Naive B cell (primary cell): ENCODE data around the gene ITIH3. TPM values are rescaled to one million over a fixed set of nuclear protein-coding genes. Genes with fewer than 3 reads are reported as not detected.
A peak's percentile ranks its signal among the peaks of the same experiment; 100 is the strongest.
"Not testable (repeated sequence)": the region's sequence is repeated elsewhere in the genome, so short reads cannot be mapped to it uniquely, and the experiment has no call there.

Source experiments
- ATAC-seq, 2 donors: fragments of 150-1000 bp; cut with Tn5 transposase; 2 replicates each; pipeline ENCODE4 v1.10.0; 2021; ENCODE audit warnings: low read depth in 2 of 2, mild to moderate bottlenecking in 2 of 2, moderate library complexity in 2 of 2
- DNase-seq: peaks from one replicate; pipeline ENCODE4 v3.0.0; 2022
- H3K27ac Mint-ChIP-seq, 6 donors: one replicate each; pipeline ENCODE4 v1.8.0; 2020 to 2022; ENCODE audit warnings: mild to moderate bottlenecking in 6 of 6, mixed read lengths in 6 of 6, moderate library complexity in 5 of 6, inconsistent platforms in 2 of 6
- H3K27me3 Mint-ChIP-seq, 3 donors: one replicate each; pipeline ENCODE4 v1.8.0; 2021 to 2022; ENCODE audit warnings: mixed read lengths in 3 of 3, mild to moderate bottlenecking in 1 of 3
- H3K36me3 Mint-ChIP-seq, 2 donors: one replicate each; pipeline ENCODE4 v1.8.0; 2020 to 2022; ENCODE audit warnings: mixed read lengths in 2 of 2, inconsistent platforms in 1 of 2, mild to moderate bottlenecking in 1 of 2
- H3K4me1 Mint-ChIP-seq, 3 donors: one replicate each; pipeline ENCODE4 v1.8.0; 2020 to 2022; ENCODE audit warnings: mixed read lengths in 3 of 3, inconsistent platforms in 1 of 3, mild to moderate bottlenecking in 1 of 3, moderate library complexity in 1 of 3
- H3K4me3 Mint-ChIP-seq, 8 donors: one replicate each; pipeline ENCODE4 v1.8.0; 2020 to 2022; ENCODE audit warnings: mild to moderate bottlenecking in 8 of 8, mixed read lengths in 8 of 8, moderate library complexity in 8 of 8, inconsistent platforms in 2 of 8
- H3K9me3 Mint-ChIP-seq, 7 donors: one replicate each; pipeline ENCODE4 v1.8.0; 2020 to 2022; ENCODE audit warnings: mixed read lengths in 7 of 7, mild to moderate bottlenecking in 5 of 7, inconsistent platforms in 2 of 7, moderate library complexity in 1 of 7
- polyA plus RNA-seq, 6 donors: library from polyadenylated mRNA; unstranded; fragments of 300-500 nt; fragmentation: Illumina TruSeq; gene quantifications; one replicate each; pipeline ENCODE4 v1.2.3, GENCODE V29; 2021; ENCODE audit warnings: low read depth in 6 of 6

The ITIH3 gene
- polyA plus RNA-seq, 6 donors from 2014 or later, result not detected

- Mint-ChIP-seq H3K4me1 (peaks cover 15 to 28% (median 23%) of the 10 kb centered on the region in 3 donors), H3K27me3 (no peaks in the 10 kb centered on the region), H3K36me3 (no peaks in the 10 kb centered on the region), H3K27ac (peak overlapping the region in 5 of 6 donors; percentile 36 to 92 (median 56)), H3K9me3 (no peaks in the 10 kb centered on the region), H3K4me3 (peak overlapping the region in 1 of 8 donors; percentile 10)
- no peak for ATAC-seq
- no peak for DNase-seq
Measured at GRCh38 chr3:52774901-52775864, 19.4 kb upstream of the ITIH3 start.

- Mint-ChIP-seq H3K4me1 (peaks cover 15 to 28% (median 22%) of the 10 kb centered on the region in 3 donors), H3K4me3 (no peak overlapping the region), H3K27me3 (no peaks in the 10 kb centered on the region), H3K9me3 (no peaks in the 10 kb centered on the region), H3K36me3 (no peaks in the 10 kb centered on the region), H3K27ac (peak overlapping the region in 4 of 6 donors; percentile 36 to 92 (median 55))
- DNase-seq, result no peak
- ATAC-seq, result no peak
Measured at GRCh38 chr3:52775877-52776276, 18.7 kb upstream of the ITIH3 start.

- not testable (repeated sequence) for H3K9me3 Mint-ChIP-seq, H3K27me3 Mint-ChIP-seq, DNase-seq, ATAC-seq, H3K36me3 Mint-ChIP-seq, H3K4me3 Mint-ChIP-seq
- Mint-ChIP-seq H3K4me1 (peaks cover 15 to 28% (median 22%) of the 10 kb centered on the region in 3 donors), H3K27ac (peak overlapping the region in 5 of 6 donors; percentile 36 to 92 (median 61))
Measured at GRCh38 chr3:52776486-52776885, 18.1 kb upstream of the ITIH3 start.

GRCh38 chr3:52777127-52777958 lies 17.3 kb upstream of the ITIH3 start, which contains the start of gene ITIH1:
Gene ITIH1 (plus strand): TSS chr3:52777599. CDS start chr3:52777616, 17 bp downstream.
- ATAC-seq (no peak), DNase-seq (no peak)
- Mint-ChIP-seq H3K27me3 (no peaks in the 10 kb centered on the region), H3K27ac (peak within 1 kb of the TSS in 5 of 6 donors; percentile 38 to 100 (median 98)), H3K4me3 (no peak within 1 kb of the TSS), H3K9me3 (no peaks in the 10 kb centered on the region), H3K36me3 (no peaks in the 10 kb centered on the region), H3K4me1 (peaks cover 16 to 26% (median 20%) of the 10 kb centered on the region in 3 donors)

GRCh38 chr3:52777959-52778805 lies 16.4 kb upstream of the ITIH3 start:
- Mint-ChIP-seq H3K27me3 (no peaks in the 10 kb centered on the region), H3K36me3 (no peaks in the 10 kb centered on the region), H3K4me1 (peaks cover 16 to 26% (median 20%) of the 10 kb centered on the region in 3 donors), H3K27ac (peak overlapping the region in 5 of 6 donors; percentile 38 to 100 (median 98)), H3K4me3 (peak overlapping the region in 1 of 8 donors; percentile 28), H3K9me3 (no peaks in the 10 kb centered on the region)
- no peak for ATAC-seq
- DNase-seq, result no peak

- Mint-ChIP-seq H3K4me1 (peaks cover 16 to 26% (median 20%) of the 10 kb centered on the region in 3 donors), H3K36me3 (no peaks in the 10 kb centered on the region), H3K4me3 (peak overlapping the region in 7 of 8 donors; percentile 18 to 85 (median 34)), H3K9me3 (peaks cover 0 to 2% (median 0%) of the 10 kb centered on the region in 7 donors), H3K27ac (peak overlapping the region; percentile 96 to 100 (median 98)), H3K27me3 (no peaks in the 10 kb centered on the region)
- DNase-seq (peak; percentile 84), ATAC-seq (peak; percentile 93 to 97)
Measured at GRCh38 chr3:52779011-52779836, 15.4 kb upstream of the ITIH3 start.

GRCh38 chr3:52779837-52780585 lies 14.6 kb upstream of the ITIH3 start:
- ATAC-seq (no peak), DNase-seq (no peak)
- Mint-ChIP-seq H3K36me3 (no peaks in the 10 kb centered on the region), H3K4me1 (peaks cover 16 to 26% (median 20%) of the 10 kb centered on the region in 3 donors), H3K4me3 (peak overlapping the region in 6 of 8 donors; percentile 18 to 80 (median 29)), H3K27ac (peak overlapping the region; percentile 96 to 100 (median 98)), H3K9me3 (peaks cover 0 to 2% (median 0%) of the 10 kb centered on the region in 7 donors), H3K27me3 (no peaks in the 10 kb centered on the region)

GRCh38 chr3:52781741-52782140 lies 12.9 kb upstream of the ITIH3 start:
- Mint-ChIP-seq H3K36me3 (no peaks in the 10 kb centered on the region), H3K4me3 (no peak overlapping the region), H3K27ac (peak overlapping the region in 5 of 6 donors; percentile 29 to 100 (median 89)), H3K4me1 (peaks cover 16 to 26% (median 20%) of the 10 kb centered on the region in 3 donors), H3K27me3 (no peaks in the 10 kb centered on the region), H3K9me3 (peaks cover 0 to 2% (median 0%) of the 10 kb centered on the region in 7 donors)
- DNase-seq (no peak), ATAC-seq (no peak)

- no peak for DNase-seq
- Mint-ChIP-seq H3K4me3 (no peak overlapping the region), H3K9me3 (peaks cover 0 to 2% (median 0%) of the 10 kb centered on the region in 7 donors), H3K27ac (peak overlapping the region in 5 of 6 donors; percentile 29 to 96 (median 86)), H3K4me1 (peaks cover 16 to 26% (median 20%) of the 10 kb centered on the region in 3 donors), H3K27me3 (no peaks in the 10 kb centered on the region), H3K36me3 (no peaks in the 10 kb centered on the region)
- ATAC-seq, result no peak
Measured at GRCh38 chr3:52782412-52783210, 12.0 kb upstream of the ITIH3 start.

- no peaks in the 10 kb centered on the region for H3K36me3 Mint-ChIP-seq
- H3K9me3 Mint-ChIP-seq, result peaks cover 0 to 2% (median 0%) of the 10 kb centered on the region in 7 donors
- ATAC-seq (no peak), DNase-seq (no peak)
- H3K4me3 Mint-ChIP-seq, result no peak overlapping the region
- peak overlapping the region in 1 of 6 donors; percentile 86 for H3K27ac Mint-ChIP-seq
- no peaks in the 10 kb centered on the region for H3K27me3 Mint-ChIP-seq
- peaks cover 16 to 26% (median 20%) of the 10 kb centered on the region in 3 donors for H3K4me1 Mint-ChIP-seq
Measured at GRCh38 chr3:52783211-52783555, 11.4 kb upstream of the ITIH3 start.
